GM12878 (cell line): Measurements from ENCODE around the gene CHMP6. TPM values are rescaled to one million over a fixed set of nuclear protein-coding genes. Genes with fewer than 3 reads are reported as not detected.

ENCODE experiments used
- ATAC-seq: fragments of 200-7000 bp; cut with Tn5 transposase; 3 replicates; pipeline ENCODE4 v1.9.1; 2020; ENCODE audit warnings: mild to moderate bottlenecking, moderate library complexity
- BruUV-seq: library from RNA; stranded (reverse); fragments of 400-500 nt; replicated peaks from 2 replicates; lab custom pipeline; 2021; lab: Mats Ljungman, UMichigan
- CTCF ChIA-PET: fragments of 300-600 bp; sonication (Branson Sonifier 250); formaldehyde crosslinking; extraction: SDS; loops from one replicate; lab custom pipeline; 2021; ENCODE audit warnings: inconsistent platforms; lab: Yijun Ruan, JAX
- POLR2A ChIA-PET: fragments of 350-600 bp; formaldehyde crosslinking; extraction: SDS; loops from one replicate; lab custom pipeline; 2021; ENCODE audit warnings: inconsistent platforms; lab: Charles Lee
- RAD21 ChIA-PET: fragments of 300-600 bp; sonication (Branson Sonifier 250); formaldehyde crosslinking; loops from one replicate; lab custom pipeline; 2023; ENCODE audit warnings: antibody characterized with exemption; ENCODE audit not compliant: unreplicated experiment; lab: Charles Lee
- SMC1A ChIA-PET: fragments of 300-600 bp; sonication (Branson Sonifier 250); formaldehyde crosslinking; loops from one replicate; lab custom pipeline; 2023; ENCODE audit not compliant: unreplicated experiment, uncharacterized antibody; lab: Charles Lee
- DNase-seq: peaks from one replicate; pipeline ENCODE4 v3.0.0-alpha.2; 2011; ENCODE audit warnings: low read depth, low spot score
- FAIRE-seq: peaks from 3 replicates; lab custom pipeline; 2011; peaks lifted over from hg19 to GRCh38; lab: Jason Lieb, UNC
- H2AFZ ChIP-seq: 2 replicates; pipeline ENCODE4 v1.6.0; 2011; ENCODE audit warnings: low read depth, low read length, control low read depth; ENCODE audit not compliant: control insufficient read depth
- H3K27ac ChIP-seq: 2 replicates; pipeline ENCODE4 v1.5.1; 2011; ENCODE audit warnings: control low read depth; ENCODE audit not compliant: control insufficient read depth, insufficient read depth
- H3K27me3 ChIP-seq, 2 experiments: replicated peaks in 1 of 2; 2 replicates each; pipeline versions ENCODE4 v1.6.0 to v1.6.1; 2011; ENCODE audit warnings: low read length in 1 of 2; ENCODE audit not compliant: control insufficient read depth in 2 of 2, insufficient read depth in 2 of 2
- H3K36me3 ChIP-seq, 2 experiments: 2 replicates each; pipeline ENCODE4 v1.5.1; 2011; ENCODE audit warnings: low read length in 1 of 2; ENCODE audit not compliant: control insufficient read depth in 2 of 2, insufficient read depth in 2 of 2
- H3K4me1 ChIP-seq: 2 replicates; pipeline ENCODE4 v1.6.1; 2011; ENCODE audit warnings: mild to moderate bottlenecking, low read length, moderate library complexity, mixed read lengths; ENCODE audit not compliant: control insufficient read depth, insufficient read depth
- H3K4me2 ChIP-seq: 2 replicates; pipeline ENCODE4 v1.6.0; 2011; ENCODE audit warnings: control low read depth; ENCODE audit not compliant: control insufficient read depth, insufficient read depth
- H3K4me3 ChIP-seq: fragments of 200-600 bp; sonication (generic); 2 replicates; pipeline ENCODE4 v1.5.1; 2016
- H3K79me2 ChIP-seq: 2 replicates; pipeline ENCODE4 v1.6.0; 2011; ENCODE audit warnings: low read length; ENCODE audit not compliant: control insufficient read depth, insufficient read depth
- H3K9ac ChIP-seq: 2 replicates; pipeline ENCODE4 v1.8.0; 2011; ENCODE audit warnings: low read length, control low read depth, mixed read lengths; ENCODE audit not compliant: control insufficient read depth, insufficient read depth
- H3K9me3 ChIP-seq: replicated peaks from 3 replicates; pipeline ENCODE4 v1.5.1; 2011; ENCODE audit warnings: mild to moderate bottlenecking, low read length; ENCODE audit not compliant: control insufficient read depth, insufficient read depth
- H4K20me1 ChIP-seq: 2 replicates; pipeline ENCODE4 v1.6.0; 2011; ENCODE audit not compliant: control insufficient read depth, insufficient read depth
- CHD1 ChIP-seq: IDR thresholded peaks from 2 replicates; pipeline ENCODE4 v1.6.1; 2012; ENCODE audit warnings: low read depth, low read length, improper control_type of control experiment
- CHD2 ChIP-seq: IDR thresholded peaks from 2 replicates; pipeline ENCODE4 v1.6.1; 2011; ENCODE audit warnings: low read depth, low read length, improper control_type of control experiment, borderline replicate concordance
- CREB1 ChIP-seq: IDR thresholded peaks from 2 replicates; pipeline ENCODE4 v1.6.1; 2012; ENCODE audit warnings: low read depth, mild to moderate bottlenecking, inconsistent platforms
- EED ChIP-seq: sonication (generic); IDR thresholded peaks from 2 replicates; pipeline ENCODE4 v1.6.1; 2016; ENCODE audit warnings: antibody characterized with exemption, low read depth
- EP300 ChIP-seq, 2 experiments: fragments of 150-350 bp in 1 of 2; IDR thresholded peaks; 2 replicates each; pipeline ENCODE4 v1.6.1; 2011 to 2012; ENCODE audit warnings: low read depth in 2 of 2, low read length in 2 of 2, borderline replicate concordance in 1 of 2, improper control_type of control experiment in 1 of 2, inconsistent platforms in 1 of 2; ENCODE audit not compliant: control insufficient read depth in 1 of 2
- HDAC6 ChIP-seq: fragments of 200-600 bp; sonication (generic); IDR thresholded peaks from one replicate; pipeline ENCODE4 v1.8.0; 2017; ENCODE audit warnings: antibody characterized with exemption; ENCODE audit not compliant: unreplicated experiment
- MTA3 ChIP-seq: IDR thresholded peaks from 2 replicates; pipeline ENCODE4 v1.6.1; 2012; ENCODE audit warnings: low read length, inconsistent platforms, borderline replicate concordance
- NBN ChIP-seq: fragments of 450-650 bp; IDR thresholded peaks from 2 replicates; pipeline ENCODE4 v1.6.1; 2016
- NFXL1 ChIP-seq: fragments of 450-650 bp; IDR thresholded peaks from 2 replicates; pipeline ENCODE4 v1.6.1; 2017; ENCODE audit warnings: antibody characterized with exemption, mild to moderate bottlenecking, borderline replicate concordance
- PAX5 ChIP-seq: IDR thresholded peaks from 2 replicates; pipeline ENCODE4 v1.6.1; 2011; ENCODE audit warnings: low read depth, low read length, borderline replicate concordance
- PML ChIP-seq: IDR thresholded peaks from 2 replicates; pipeline ENCODE4 v1.6.1; 2012; ENCODE audit warnings: low read length, inconsistent platforms
- POLR2AphosphoS5 ChIP-seq: IDR thresholded peaks from 2 replicates; pipeline ENCODE4 v1.6.1; 2011; ENCODE audit warnings: mild to moderate bottlenecking, low read length, inconsistent platforms
- RELA ChIP-seq: fragments of 450-650 bp; IDR thresholded peaks from 2 replicates; pipeline ENCODE4 v1.8.0; 2014; ENCODE audit warnings: borderline replicate concordance; ENCODE audit not compliant: partially characterized antibody
- SUPT20H ChIP-seq: IDR thresholded peaks from 2 replicates; pipeline ENCODE4 v1.6.1; 2011; ENCODE audit warnings: low read depth, mild to moderate bottlenecking, low read length, moderate library complexity, borderline replicate concordance; ENCODE audit not compliant: control insufficient read depth
- ZNF207 ChIP-seq: fragments of 450-650 bp; IDR thresholded peaks from 2 replicates; pipeline ENCODE4 v1.6.1; 2014; ENCODE audit warnings: antibody characterized with exemption, mild to moderate bottlenecking, borderline replicate concordance
- ZNF274 ChIP-seq: IDR thresholded peaks from one replicate; pipeline ENCODE4 v1.8.0; 2011; ENCODE audit not compliant: insufficient read length, insufficient read depth
- ZSCAN29 ChIP-seq: fragments of 450-650 bp; IDR thresholded peaks from 2 replicates; pipeline ENCODE4 v1.6.1; 2017; ENCODE audit warnings: mild to moderate bottlenecking, moderate library complexity
- WGBS: methylation state at CpG from one replicate; pipeline ENCODE4 v1.1.6; 2016; ENCODE audit warnings: low lambda C conversion rate; ENCODE audit not compliant: insufficient replicate concordance, insufficient coverage; ENCODE audit errors: missing lambda C conversion rate; 5-methylcytosine and 5-hydroxymethylcytosine counted together
- in situ Hi-C: fragments of 300-500 bp; cut with MboI; formaldehyde crosslinking; loops from 9 replicates; pipeline ENCODE4 v1.14.3; 2018; ENCODE audit warnings: mixed read lengths
- intact Hi-C: fragments of 100-400 bp; cut with micrococcal nuclease; formaldehyde crosslinking; loops from one replicate; pipeline ENCODE4 v1.14.2; 2022; ENCODE audit not compliant: unreplicated experiment
- polyA plus RNA-seq, 11 experiments: library from polyadenylated mRNA; depleted of rRNA in 4 of 11; unstranded in 6 of 11; stranded (reverse) in 5 of 11; fragments of >200 nt; fragmentation: Nextera tagmentation in 4 of 11; fragmentation: Illumina TruSeq in 1 of 11; extraction: Ambion mirVana in 4 of 11; extraction: Trizol in 1 of 11; gene quantifications; 1 replicate in 1 of 11; 2 replicates in 10 of 11; pipeline versions ENCODE4 v1.2.1 to v1.2.3, GENCODE V29; 2011 to 2016; ENCODE audit warnings: inconsistent platforms in 2 of 11, missing spikeins in 2 of 11, low read depth in 1 of 11
- total RNA-seq, 4 experiments: library from RNA; depleted of rRNA in 3 of 4; stranded (reverse); fragments of >200 nt in 3 of 4; fragmentation: Illumina TruSeq in 1 of 4; extraction: Trizol in 1 of 4; gene quantifications; 2 replicates each; pipeline versions ENCODE4 v1.2.1 to v1.2.3, GENCODE V29; 2013 to 2021
- TF ChIP-seq, protein P1 (sequence below): IDR thresholded peaks from 2 replicates; pipeline ENCODE4 v1.6.1; 2012; ENCODE audit warnings: low read depth, low read length, improper control_type of control experiment
- TF ChIP-seq, protein P2 (sequence below): fragments of 450-650 bp; IDR thresholded peaks from 2 replicates; pipeline ENCODE4 v1.6.1; 2017; ENCODE audit warnings: low read depth, mild to moderate bottlenecking, moderate library complexity
- TF ChIP-seq, protein P3 (sequence below): fragments of 450-650 bp; conservative IDR thresholded peaks from 2 replicates; pipeline ENCODE4 v1.6.1; 2017; ENCODE audit warnings: mild to moderate bottlenecking, moderate library complexity
- TF ChIP-seq, protein P4 (sequence below): IDR thresholded peaks from 2 replicates; pipeline ENCODE4 v1.6.1; 2012; ENCODE audit warnings: low read length, inconsistent platforms

The CHMP6 gene
- total and polyA plus RNA-seq, 10 of the 15 experiments (the other 5 are each of a cell fraction or from before 2014, with no cell fraction given): 0.21 to 37.9 (median 14.7) TPM

DNA sequence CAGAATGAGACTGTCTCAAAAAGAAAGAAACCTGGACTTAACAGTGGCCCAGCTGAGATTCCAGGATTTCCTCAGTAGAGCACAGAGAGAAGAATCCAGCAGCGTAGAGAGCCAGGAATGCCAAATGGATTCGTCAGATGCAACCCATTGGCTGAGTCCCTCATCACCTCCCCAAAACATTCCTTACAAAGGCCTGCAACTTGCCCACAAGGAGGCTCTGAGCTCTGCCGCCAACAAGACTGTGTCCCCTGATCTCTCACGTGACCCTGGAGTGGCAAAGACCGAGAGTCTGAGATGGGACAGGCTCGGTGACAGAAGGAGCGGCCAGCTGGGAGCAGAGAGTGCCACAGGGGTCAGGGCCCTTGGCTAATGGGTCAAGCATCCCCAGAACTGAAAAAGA is 6.9 kb upstream of the CHMP6 start (continued):
- TF ChIP-seq MTA3 (no peak), PML (no peak), CHD1 (no peak), HDAC6 (no peak), EP300 (IDR thresholded peaks at IDR 0.05; ENCODE audit: borderline replicate concordance in 1 of 2, control insufficient read depth in 1 of 2, low read depth in 2 of 2, low read length in 2 of 2) (no peak)
- TF ChIP-seq, protein P1, sequence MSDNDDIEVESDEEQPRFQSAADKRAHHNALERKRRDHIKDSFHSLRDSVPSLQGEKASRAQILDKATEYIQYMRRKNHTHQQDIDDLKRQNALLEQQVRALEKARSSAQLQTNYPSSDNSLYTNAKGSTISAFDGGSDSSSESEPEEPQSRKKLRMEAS: no peak
- TF ChIP-seq, protein P2, sequence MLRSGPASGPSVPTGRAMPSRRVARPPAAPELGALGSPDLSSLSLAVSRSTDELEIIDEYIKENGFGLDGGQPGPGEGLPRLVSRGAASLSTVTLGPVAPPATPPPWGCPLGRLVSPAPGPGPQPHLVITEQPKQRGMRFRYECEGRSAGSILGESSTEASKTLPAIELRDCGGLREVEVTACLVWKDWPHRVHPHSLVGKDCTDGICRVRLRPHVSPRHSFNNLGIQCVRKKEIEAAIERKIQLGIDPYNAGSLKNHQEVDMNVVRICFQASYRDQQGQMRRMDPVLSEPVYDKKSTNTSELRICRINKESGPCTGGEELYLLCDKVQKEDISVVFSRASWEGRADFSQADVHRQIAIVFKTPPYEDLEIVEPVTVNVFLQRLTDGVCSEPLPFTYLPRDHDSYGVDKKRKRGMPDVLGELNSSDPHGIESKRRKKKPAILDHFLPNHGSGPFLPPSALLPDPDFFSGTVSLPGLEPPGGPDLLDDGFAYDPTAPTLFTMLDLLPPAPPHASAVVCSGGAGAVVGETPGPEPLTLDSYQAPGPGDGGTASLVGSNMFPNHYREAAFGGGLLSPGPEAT: no peak
- TF ChIP-seq, all 136 proteins: peak for 0

DNA sequence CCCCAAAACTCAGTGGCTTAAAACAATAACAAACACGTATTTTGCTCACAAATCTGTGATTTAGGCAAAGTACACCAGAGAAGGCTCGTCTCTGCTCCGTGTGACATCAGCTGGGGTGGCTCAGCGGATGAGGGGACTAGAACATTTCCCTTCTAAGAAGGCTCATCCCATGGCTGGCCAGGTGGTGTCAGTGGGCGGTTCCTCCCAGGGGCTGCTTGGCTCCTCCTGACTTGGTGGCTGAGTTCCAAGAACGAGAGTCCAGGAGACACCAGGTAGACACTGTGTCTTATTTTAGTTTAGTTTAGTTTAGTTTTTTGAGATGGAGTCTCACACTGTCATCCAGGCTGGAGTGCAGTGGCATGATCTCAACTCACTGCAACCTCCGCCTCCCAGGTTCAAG is 5.6 kb upstream of the CHMP6 start:
- Histone ChIP-seq H4K20me1 (no peaks in the 10 kb centered on the region), H3K4me1 (peaks cover 10% of the 10 kb centered on the region), H3K36me3 (no peaks in the 10 kb centered on the region), H3K27ac (no peak overlapping the region), H3K79me2 (no peaks in the 10 kb centered on the region), H3K9ac (no peak overlapping the region), H2AFZ (no peak overlapping the region), H3K9me3 (no peaks in the 10 kb centered on the region), H3K4me2 (no peak overlapping the region), H3K27me3 (peaks cover 0 to 3% of the 10 kb centered on the region in 2 experiments; a peak in 2 of 4 replicates), H3K4me3 (no peak overlapping the region)
- RAD21 ChIA-PET: no interaction called here
- in situ Hi-C loops (no loop called here), intact Hi-C loops (no loop called here)
- ATAC-seq (no peak), FAIRE-seq (no peak), DNase-seq (no peak)
- no TSS peak for BruUV-seq
- 57% methylated on average over 7 of the region's 7 CpGs for WGBS
- POLR2A ChIA-PET: no interaction called here
- SMC1A ChIA-PET: no interaction called here
- CTCF ChIA-PET: no interaction called here
- TF ChIP-seq NFXL1 (no peak), POLR2AphosphoS5 (no peak), SUPT20H (no peak), PAX5 (no peak), ZNF274 (no peak), NBN (no peak), CREB1 (no peak), MTA3 (no peak), CHD2 (no peak), ZSCAN29 (no peak), EED (no peak), ZNF207 (no peak), RELA (no peak)
- TF ChIP-seq, protein P3, sequence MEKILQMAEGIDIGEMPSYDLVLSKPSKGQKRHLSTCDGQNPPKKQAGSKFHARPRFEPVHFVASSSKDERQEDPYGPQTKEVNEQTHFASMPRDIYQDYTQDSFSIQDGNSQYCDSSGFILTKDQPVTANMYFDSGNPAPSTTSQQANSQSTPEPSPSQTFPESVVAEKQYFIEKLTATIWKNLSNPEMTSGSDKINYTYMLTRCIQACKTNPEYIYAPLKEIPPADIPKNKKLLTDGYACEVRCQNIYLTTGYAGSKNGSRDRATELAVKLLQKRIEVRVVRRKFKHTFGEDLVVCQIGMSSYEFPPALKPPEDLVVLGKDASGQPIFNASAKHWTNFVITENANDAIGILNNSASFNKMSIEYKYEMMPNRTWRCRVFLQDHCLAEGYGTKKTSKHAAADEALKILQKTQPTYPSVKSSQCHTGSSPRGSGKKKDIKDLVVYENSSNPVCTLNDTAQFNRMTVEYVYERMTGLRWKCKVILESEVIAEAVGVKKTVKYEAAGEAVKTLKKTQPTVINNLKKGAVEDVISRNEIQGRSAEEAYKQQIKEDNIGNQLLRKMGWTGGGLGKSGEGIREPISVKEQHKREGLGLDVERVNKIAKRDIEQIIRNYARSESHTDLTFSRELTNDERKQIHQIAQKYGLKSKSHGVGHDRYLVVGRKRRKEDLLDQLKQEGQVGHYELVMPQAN: no peak
- TF ChIP-seq, protein P4, sequence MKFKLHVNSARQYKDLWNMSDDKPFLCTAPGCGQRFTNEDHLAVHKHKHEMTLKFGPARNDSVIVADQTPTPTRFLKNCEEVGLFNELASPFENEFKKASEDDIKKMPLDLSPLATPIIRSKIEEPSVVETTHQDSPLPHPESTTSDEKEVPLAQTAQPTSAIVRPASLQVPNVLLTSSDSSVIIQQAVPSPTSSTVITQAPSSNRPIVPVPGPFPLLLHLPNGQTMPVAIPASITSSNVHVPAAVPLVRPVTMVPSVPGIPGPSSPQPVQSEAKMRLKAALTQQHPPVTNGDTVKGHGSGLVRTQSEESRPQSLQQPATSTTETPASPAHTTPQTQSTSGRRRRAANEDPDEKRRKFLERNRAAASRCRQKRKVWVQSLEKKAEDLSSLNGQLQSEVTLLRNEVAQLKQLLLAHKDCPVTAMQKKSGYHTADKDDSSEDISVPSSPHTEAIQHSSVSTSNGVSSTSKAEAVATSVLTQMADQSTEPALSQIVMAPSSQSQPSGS: no peak
